Fibroblast of villous mesenchyme (primary cell): ENCODE results near the gene TTBK2. TPM values are rescaled to one million over a fixed set of nuclear protein-coding genes. Genes with fewer than 3 reads are reported as not detected.

Experiments used
- DNase-seq: peaks from one replicate; pipeline ENCODE4 v3.0.0-alpha.2; 2010; ENCODE audit warnings: low read depth
- H3K4me3 ChIP-seq: 2 replicates; pipeline ENCODE4 v1.5.1; 2011; ENCODE audit warnings: low read depth, mild to moderate bottlenecking, low read length
- total RNA-seq: library from RNA; depleted of rRNA; stranded (reverse); fragments of >200 nt; gene quantifications from 2 replicates; pipeline ENCODE4 v1.2.3, GENCODE V29; 2012
- TF ChIP-seq, protein P1 (sequence below): IDR thresholded peaks from 2 replicates; pipeline ENCODE4 v1.5.1; 2012; ENCODE audit warnings: low read depth, mild to moderate bottlenecking, low read length; ENCODE audit not compliant: insufficient read depth

The TTBK2 gene
- total RNA-seq, 1 donor = 17.3 TPM

DNA sequence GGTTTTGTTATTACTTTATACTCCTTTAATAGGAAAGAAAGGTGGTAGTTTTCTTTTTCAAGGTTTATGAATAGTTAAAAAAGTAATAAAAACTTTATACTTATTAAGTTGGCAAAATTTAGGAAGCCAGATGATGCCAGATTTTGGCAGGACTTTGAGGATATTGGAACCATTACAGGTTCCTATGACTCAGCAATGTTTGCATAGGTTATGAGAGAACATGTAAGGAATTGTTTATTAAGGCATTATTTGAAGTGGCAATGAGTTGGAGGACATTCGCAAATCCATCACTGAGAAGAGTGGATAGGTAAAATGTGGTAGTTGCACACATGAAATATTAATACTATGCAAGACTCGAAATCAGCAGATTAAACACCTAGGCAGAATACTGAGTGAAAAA lies 213.5 kb downstream of the TTBK2 start:
- TF ChIP-seq, protein P1, sequence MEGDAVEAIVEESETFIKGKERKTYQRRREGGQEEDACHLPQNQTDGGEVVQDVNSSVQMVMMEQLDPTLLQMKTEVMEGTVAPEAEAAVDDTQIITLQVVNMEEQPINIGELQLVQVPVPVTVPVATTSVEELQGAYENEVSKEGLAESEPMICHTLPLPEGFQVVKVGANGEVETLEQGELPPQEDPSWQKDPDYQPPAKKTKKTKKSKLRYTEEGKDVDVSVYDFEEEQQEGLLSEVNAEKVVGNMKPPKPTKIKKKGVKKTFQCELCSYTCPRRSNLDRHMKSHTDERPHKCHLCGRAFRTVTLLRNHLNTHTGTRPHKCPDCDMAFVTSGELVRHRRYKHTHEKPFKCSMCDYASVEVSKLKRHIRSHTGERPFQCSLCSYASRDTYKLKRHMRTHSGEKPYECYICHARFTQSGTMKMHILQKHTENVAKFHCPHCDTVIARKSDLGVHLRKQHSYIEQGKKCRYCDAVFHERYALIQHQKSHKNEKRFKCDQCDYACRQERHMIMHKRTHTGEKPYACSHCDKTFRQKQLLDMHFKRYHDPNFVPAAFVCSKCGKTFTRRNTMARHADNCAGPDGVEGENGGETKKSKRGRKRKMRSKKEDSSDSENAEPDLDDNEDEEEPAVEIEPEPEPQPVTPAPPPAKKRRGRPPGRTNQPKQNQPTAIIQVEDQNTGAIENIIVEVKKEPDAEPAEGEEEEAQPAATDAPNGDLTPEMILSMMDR = no peak
- H3K4me3 ChIP-seq = no peak overlapping the region
- DNase-seq = no peak

DNA sequence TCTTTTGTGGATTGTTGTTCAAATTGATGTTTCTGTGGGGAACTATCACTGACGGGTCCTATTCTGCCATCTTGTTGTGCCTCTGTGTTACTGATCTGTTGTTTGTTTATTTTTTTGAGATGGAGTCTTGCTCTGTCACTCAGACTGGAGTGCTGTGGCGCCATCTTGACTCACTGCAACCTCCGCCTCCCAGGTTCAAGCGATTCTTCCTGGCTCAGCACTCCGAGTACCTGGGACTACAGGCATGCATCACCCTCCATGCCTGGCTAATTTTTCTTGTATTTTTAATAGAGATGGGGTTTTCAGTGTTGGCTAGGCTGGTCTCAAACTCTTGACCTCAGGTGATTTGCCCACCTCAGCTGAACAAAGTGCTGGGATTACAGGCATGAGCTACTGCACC lies 215.2 kb downstream of the TTBK2 start:
- no peak overlapping the region for H3K4me3 ChIP-seq
- TF ChIP-seq, protein P1 = no peak
- DNase-seq = no peak

DNA sequence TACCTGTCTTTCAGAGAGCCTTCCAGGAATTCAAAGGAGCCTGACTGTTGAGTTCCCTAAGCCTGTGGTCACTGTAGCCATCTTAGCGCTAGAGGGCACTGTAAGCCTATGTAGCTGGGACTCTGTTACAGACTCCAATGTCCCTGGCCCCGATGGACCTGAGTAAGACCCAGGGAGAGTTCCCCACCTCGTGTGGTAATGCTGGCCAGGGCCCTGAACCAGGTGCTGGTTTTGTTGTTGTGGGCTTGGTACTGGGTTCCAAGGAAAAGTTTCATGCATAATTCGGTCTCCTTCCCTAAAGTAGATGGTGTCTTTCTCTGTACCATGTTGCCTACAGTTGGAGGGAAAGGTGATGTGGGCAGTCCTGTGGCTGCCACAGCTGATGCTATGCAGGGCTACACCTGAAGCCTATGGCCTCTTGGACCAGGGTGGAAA lies 216.1 kb downstream of the TTBK2 start:
- TF ChIP-seq, protein P1 = peak; percentile 92
- H3K4me3 ChIP-seq = no peak overlapping the region
- peak; percentile 72 for DNase-seq

DNA sequence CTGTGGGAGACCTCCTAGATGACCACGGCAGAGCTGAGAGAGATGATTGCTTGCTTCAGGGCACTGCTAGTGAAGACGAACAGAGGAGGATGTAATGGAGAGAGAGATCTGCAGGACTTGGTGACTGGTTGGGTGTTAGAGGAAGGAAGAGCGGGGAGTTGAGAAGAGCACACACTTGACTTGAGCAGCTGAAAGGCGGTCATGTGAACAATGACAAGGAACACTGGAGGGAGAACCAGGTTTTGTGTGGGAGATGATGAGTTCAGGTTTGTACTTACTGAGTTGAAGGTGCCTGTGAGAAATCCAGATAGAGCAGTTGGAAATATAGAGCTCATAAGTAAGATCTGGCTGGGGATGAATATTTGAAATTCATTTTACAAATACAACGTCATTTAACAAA lies 224.0 kb downstream of the TTBK2 start:
- H3K4me3 ChIP-seq = no peak overlapping the region
- TF ChIP-seq, protein P1 = no peak
- DNase-seq = no peak

DNA sequence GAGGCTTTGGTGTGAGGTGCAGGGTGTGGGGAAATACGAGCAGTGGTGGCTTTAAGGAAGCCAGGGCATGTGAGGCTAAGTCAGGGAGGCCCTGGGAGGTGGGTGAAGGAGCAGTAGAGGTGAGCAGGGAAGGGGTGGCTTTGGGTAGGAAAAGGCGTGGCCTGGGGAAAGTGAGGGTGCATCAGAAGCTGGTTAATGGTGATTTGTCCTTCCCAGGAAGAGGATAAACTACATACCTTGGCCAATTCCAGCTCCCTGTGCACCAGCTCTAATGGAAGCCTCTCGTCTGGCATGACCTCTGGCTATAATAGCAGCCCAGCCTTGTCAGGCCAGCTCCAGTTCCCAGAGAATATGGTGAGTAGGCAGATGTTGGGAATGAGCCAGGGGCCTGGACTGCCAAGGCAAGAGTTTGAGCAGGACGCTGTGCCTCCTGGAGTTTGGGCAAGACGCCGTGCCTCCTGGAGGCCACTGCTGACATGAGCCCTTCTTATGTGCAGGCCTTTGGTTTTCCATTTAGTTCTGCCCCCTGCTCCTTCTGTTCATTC lies 225.0 kb downstream of the TTBK2 start:
- no peak for DNase-seq
- H3K4me3 ChIP-seq = no peak overlapping the region
- TF ChIP-seq, protein P1 = no peak

DNA sequence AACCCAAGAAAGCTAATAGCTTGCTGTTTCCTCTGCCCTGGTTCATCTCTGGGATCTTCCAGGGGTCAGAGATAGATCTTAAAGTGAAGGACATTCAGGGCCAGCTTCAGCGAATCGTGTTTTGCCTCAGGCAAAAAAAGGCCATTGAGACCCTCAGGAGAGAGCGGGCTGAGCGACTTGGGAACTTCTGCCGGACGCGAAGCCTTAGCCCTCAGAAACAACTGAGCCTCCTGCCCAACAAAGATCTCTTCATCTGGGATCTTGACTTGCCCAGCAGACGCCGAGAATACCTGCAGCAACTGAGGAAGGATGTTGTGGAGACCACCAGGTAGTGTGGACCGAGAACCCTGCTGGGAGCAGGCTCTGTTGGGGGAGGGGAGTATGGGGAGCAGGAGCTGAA lies 226.2 kb downstream of the TTBK2 start:
- no peak for DNase-seq
- H3K4me3 ChIP-seq = no peak overlapping the region
- TF ChIP-seq, protein P1 = no peak

DNA sequence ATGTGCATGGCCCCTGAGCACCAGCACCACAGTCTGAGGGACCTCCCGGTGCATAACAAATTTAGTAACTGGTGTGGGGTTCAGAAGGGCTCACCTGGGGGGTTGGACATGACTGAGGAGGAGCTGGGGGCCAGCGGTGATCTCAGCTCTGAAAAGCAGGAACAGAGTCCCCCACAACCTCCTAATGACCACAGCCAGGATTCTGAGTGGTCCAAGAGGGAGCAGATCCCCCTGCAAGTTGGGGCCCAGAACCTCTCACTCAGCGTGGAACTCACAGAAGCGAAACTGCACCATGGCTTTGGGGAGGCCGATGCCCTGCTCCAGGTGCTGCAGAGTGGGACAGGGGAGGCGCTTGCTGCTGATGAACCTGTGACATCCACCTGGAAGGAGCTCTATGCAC lies 226.6 kb downstream of the TTBK2 start:
- no peak overlapping the region for H3K4me3 ChIP-seq
- TF ChIP-seq, protein P1 = no peak

More for the DNA sequence above, 226.6 kb downstream of the TTBK2 start:
- DNase-seq = no peak
